Liver (tissue), 3 donors: Measurements from ENCODE around the gene REXO5.

Experiments used
- CTCF ChIP-seq: fragments of 150-350 bp; IDR thresholded peaks from 2 replicates; pipeline ENCODE4 v1.5.1; 2017; ENCODE audit warnings: improper control_type of control experiment, low read depth, low read length; ENCODE audit not compliant: missing input control
- FOXA1 ChIP-seq: IDR thresholded peaks from 2 replicates; pipeline ENCODE4 v1.6.1; 2016; ENCODE audit warnings: antibody characterized with exemption
- RAD21 ChIP-seq, 2 donors: IDR thresholded peaks; 2 replicates each; pipeline ENCODE4 v1.6.1; 2016; ENCODE audit warnings: antibody characterized with exemption in 2 of 2, mild to moderate bottlenecking in 2 of 2
- REST ChIP-seq: IDR thresholded peaks from 2 replicates; pipeline ENCODE4 v1.6.1; 2016; ENCODE audit warnings: antibody characterized with exemption, mild to moderate bottlenecking
- YY1 ChIP-seq: IDR thresholded peaks from 2 replicates; pipeline ENCODE4 v1.6.1; 2016; ENCODE audit warnings: antibody characterized with exemption, mild to moderate bottlenecking
- TF ChIP-seq, protein P1 (sequence below): IDR thresholded peaks from 2 replicates; pipeline ENCODE4 v1.6.1; 2016; ENCODE audit warnings: antibody characterized with exemption
- TF ChIP-seq, protein P2 (sequence below): IDR thresholded peaks from 2 replicates; pipeline ENCODE4 v1.6.1; 2016; ENCODE audit warnings: antibody characterized with exemption
- donor health status: healthy.
- donor health status: healthy.

DNA sequence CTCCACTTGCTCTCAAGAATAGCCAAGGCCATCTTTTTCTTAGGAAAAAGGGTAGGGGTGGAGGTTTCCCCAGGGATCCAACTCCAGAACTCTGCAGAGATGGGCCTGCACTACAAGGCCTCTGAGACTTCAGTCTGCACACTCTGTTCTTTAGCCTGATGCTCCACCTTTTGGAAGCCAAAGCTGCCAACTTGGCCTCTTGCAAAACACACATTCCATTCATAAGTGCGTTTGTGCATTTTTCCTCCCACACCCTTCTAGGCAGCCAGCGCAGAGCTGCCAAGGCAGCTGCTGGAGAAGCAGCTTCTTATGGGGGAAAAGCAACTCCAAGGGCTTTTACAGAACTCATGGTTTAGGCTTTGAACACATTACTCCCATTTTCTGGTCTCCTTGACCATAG lies 45.3 kb downstream of the REXO5 start:
- TF ChIP-seq, protein P1, sequence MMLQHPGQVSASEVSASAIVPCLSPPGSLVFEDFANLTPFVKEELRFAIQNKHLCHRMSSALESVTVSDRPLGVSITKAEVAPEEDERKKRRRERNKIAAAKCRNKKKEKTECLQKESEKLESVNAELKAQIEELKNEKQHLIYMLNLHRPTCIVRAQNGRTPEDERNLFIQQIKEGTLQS = no peak
- TF ChIP-seq REST (no peak), FOXA1 (no peak), RAD21 (IDR thresholded peaks at IDR 0.05) (peak; percentile 66 to 73), CTCF (no peak), YY1 (peak; percentile 47)
- TF ChIP-seq, protein P2, sequence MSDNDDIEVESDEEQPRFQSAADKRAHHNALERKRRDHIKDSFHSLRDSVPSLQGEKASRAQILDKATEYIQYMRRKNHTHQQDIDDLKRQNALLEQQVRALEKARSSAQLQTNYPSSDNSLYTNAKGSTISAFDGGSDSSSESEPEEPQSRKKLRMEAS = no peak
